Spinal cord (tissue), 10 donors: ENCODE data around the gene EHMT1. TPM values are rescaled to one million over a fixed set of nuclear protein-coding genes. Genes with fewer than 3 reads are reported as not detected.
"Not testable (repeated sequence)": the region's sequence is repeated elsewhere in the genome, so short reads cannot be mapped to it uniquely, and the experiment has no call there.

Experiments used
- DNase-seq, 6 donors: peaks; one replicate each; pipeline versions ENCODE4 v3.0.0 to v3.0.0-alpha.2; 2013 to 2015; ENCODE audit warnings: low spot score in 6 of 6, low read depth in 4 of 6
- H3K27ac ChIP-seq: one replicate; pipeline ENCODE4 v1.5.1; 2013; ENCODE audit warnings: low read depth, low read length, control low read depth
- H3K27me3 ChIP-seq: one replicate; pipeline ENCODE4 v1.6.1; 2013; ENCODE audit warnings: low read length; ENCODE audit not compliant: control insufficient read depth, insufficient read depth
- H3K36me3 ChIP-seq: one replicate; pipeline ENCODE4 v1.6.1; 2013; ENCODE audit warnings: low read length; ENCODE audit not compliant: control insufficient read depth, insufficient read depth
- H3K4me1 ChIP-seq: one replicate; pipeline ENCODE4 v1.6.1; 2013; ENCODE audit warnings: low read length; ENCODE audit not compliant: control insufficient read depth, insufficient read depth
- H3K4me3 ChIP-seq: one replicate; pipeline ENCODE4 v1.5.1; 2013; ENCODE audit warnings: low read depth, low read length, control low read depth
- H3K9me3 ChIP-seq: one replicate; pipeline ENCODE4 v1.6.1; 2013; ENCODE audit warnings: low read length; ENCODE audit not compliant: control insufficient read depth, insufficient read depth
- WGBS: methylation state at CpG from one replicate; pipeline ENCODE4 v1.1.5; 2013; ENCODE audit warnings: missing lambda C conversion rate; ENCODE audit not compliant: insufficient coverage; 5-methylcytosine and 5-hydroxymethylcytosine counted together
- polyA plus RNA-seq, 2 donors: library from polyadenylated mRNA; unstranded; fragments of 120-200 nt; gene quantifications; one replicate each; pipeline ENCODE4 v1.2.1, GENCODE V29; 2013; ENCODE audit not compliant: insufficient read length in 2 of 2
- total RNA-seq, 2 donors: library from RNA; depleted of rRNA in 1 of 2; stranded (reverse); fragments of 120-200 nt in 1 of 2; fragments of >200 nt in 1 of 2; gene quantifications; one replicate each; pipeline versions ENCODE4 v1.2.3 to v1.2.4, GENCODE V29; 2013 to 2014
- donor health status: healthy.

EHMT1 gene
- total and polyA plus RNA-seq, 4 donors: 35.8 to 86.2 (median 57.1) TPM

DNA sequence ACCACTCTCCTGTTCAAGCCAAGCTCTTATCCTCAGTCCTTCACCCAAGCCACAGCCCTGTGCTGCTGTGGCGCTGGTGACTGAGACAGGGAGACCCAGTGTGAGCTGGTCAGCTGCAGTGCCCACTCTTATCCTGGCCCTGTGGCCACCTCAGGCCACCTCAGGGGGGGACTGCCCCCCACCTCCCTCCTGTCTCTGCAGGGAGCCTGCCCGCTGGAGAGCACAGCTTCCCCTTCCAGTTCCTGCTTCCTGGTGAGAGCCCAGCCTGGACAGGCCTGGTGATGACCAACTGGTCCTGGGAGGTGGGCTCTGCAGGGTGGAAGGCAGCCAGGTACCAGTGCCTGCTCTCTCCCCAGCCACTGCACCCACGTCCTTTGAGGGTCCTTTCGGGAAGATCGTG, 5.5 kb upstream of the EHMT1 start:
- Histone ChIP-seq H3K27me3 (no peaks in the 10 kb centered on the region), H3K36me3 (peaks cover 64% of the 10 kb centered on the region), H3K27ac (no peak overlapping the region), H3K4me3 (no peak overlapping the region), H3K4me1 (peaks cover 20% of the 10 kb centered on the region), H3K9me3 (no peaks in the 10 kb centered on the region)
- 89% methylated on average over 3 of the region's 5 CpGs for WGBS
- no peak for DNase-seq

DNA sequence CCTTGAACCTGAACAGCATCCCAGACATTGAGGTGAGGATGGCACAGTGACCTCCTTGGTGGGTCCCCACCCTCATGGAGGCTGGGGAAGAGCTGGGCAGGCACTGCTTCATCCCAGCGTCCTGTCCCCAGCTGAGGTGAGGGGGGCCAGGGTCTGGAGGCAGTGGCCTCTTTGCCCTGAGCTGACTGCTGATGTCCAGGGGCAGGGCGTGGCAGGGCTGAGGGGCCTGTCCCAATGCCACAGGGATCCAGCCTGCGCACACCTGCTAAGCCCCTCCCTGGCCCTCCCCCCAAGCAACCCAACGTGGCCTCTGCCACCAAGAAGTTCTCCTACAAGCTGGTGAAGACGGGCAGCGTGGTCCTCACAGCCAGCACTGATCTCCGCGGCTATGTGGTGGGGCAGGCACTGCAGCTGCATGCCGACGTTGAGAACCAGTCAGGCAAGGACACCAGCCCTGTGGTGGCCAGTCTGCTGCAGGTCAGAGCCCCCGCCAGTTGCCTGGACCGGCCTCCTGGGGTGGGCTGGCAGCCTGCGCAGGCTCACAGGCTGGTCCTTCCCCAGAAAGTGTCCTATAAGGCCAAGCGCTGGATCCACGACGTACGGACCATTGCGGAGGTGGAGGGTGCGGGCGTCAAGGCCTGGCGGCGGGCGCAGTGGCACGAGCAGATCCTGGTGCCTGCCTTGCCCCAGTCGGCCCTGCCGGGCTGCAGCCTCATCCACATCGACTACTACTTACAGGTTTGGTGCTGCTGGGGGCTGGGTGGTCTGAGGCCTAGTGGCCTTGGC, 4.9 kb upstream of the EHMT1 start:
- DNase-seq: no peak
- no peak overlapping the region for H3K4me3 ChIP-seq
- WGBS: 95% methylated on average over 24 of the region's 27 CpGs
- H3K27ac ChIP-seq: no peak overlapping the region
- H3K4me1 ChIP-seq: peaks cover 17% of the 10 kb centered on the region
- peaks cover 62% of the 10 kb centered on the region for H3K36me3 ChIP-seq
- no peaks in the 10 kb centered on the region for H3K27me3 ChIP-seq
- H3K9me3 ChIP-seq: no peaks in the 10 kb centered on the region

DNA sequence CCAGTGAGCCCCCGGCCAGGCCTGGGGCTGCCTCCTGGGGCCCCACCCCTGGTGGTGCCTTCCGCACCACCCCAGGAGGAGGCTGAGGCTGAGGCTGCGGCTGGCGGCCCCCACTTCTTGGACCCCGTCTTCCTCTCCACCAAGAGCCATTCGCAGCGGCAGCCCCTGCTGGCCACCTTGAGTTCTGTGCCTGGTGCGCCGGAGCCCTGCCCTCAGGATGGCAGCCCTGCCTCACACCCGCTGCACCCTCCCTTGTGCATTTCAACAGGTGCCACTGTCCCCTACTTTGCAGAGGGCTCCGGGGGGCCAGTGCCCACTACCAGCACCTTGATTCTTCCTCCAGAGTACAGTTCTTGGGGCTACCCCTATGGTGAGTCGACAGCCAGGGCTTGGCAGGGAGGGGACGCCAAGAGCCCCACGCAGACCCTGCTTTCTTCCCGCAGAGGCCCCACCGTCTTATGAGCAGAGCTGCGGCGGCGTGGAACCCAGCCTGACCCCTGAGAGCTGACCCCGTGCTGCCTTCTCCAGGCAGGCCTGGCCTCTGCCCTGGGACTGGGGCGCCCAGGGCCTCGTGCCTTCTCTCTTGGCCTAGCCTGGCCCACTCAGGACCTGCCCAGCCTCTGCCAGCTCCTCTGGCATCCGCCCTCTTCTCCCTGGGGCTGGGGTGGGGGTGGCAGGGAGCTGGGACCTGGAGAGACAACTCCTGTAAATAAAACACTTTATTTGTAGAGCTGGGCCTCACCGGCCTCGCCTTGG, 4.0 kb upstream of the EHMT1 start:
- no peaks in the 10 kb centered on the region for H3K27me3 ChIP-seq
- DNase-seq: no peak
- no peak overlapping the region for H3K27ac ChIP-seq
- H3K4me3 ChIP-seq: no peak overlapping the region
- no peaks in the 10 kb centered on the region for H3K9me3 ChIP-seq
- peaks cover 56% of the 10 kb centered on the region for H3K36me3 ChIP-seq
- H3K4me1 ChIP-seq: peaks cover 17% of the 10 kb centered on the region
- WGBS: 96% methylated on average over 21 of the region's 25 CpGs

DNA sequence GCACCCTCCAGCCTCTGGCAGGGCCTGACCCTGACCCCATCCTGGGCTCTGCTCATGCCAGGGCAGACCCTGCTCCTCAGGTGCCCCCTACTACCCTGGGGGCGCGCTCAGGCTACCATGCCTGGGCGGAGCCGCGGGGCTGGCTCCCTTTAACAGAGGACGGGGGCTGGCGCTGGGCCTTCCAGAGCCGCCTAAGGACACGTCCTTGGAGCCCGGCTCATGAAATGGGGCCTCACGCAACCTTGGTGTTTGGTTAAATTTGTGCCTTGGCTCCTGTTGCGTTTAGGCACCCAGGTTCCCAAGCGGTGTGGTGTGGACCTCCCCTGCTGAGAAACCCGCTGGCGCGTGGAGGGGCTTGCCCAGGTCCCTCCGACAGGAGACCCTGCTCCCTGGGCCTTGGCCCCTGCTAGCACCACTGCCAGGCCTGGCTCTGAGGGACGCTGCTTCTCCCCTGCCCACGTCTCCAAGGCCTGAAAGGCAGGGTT, 3.4 kb upstream of the EHMT1 start:
- H3K9me3 ChIP-seq: no peaks in the 10 kb centered on the region
- 93% methylated on average over 19 of the region's 19 CpGs for WGBS
- peaks cover 21% of the 10 kb centered on the region for H3K4me1 ChIP-seq

DNA sequence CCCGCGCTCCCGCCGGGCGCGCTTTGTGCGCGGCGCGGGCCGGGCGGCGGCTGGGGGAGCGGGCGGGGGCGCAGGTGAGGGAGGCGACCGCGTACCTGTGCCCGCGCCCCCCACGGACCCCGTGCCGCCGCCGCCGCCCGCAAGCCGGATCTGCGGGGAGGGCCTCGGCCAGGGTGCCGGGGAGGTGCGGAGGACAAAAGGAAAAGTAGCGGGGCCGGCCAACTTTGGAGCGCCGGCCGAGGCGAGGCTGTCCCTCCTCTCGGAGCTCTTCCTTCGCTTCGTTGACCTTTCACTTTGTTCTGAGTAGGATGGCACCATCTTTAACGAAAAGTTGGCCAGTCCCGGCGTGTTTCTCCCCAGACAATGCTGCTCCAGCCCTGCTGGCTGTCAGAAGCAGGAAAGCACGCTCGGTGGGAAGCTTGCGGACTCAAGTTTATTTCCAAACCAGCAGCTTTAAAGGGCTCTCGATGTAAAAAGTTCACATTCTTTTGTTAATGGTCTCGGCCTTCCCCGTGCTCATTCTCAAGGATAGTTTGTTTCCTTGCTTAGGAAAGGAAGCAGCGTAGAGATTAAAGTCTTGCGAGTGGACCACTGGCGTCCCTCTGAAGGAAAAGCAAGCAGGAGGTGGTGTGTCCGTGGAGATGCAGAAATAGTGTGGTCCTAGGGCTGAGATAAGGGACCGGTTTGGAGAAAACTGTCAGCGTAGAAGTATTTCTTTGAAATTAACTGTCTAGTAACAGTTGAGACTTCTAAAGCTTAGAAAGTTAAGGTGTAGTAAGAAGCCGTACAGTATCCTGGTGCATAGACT, 639 bp downstream of the EHMT1 start:
- peak overlapping the region; percentile 71 for H3K4me3 ChIP-seq
- peaks cover 37% of the 10 kb centered on the region for H3K36me3 ChIP-seq
- H3K27me3 ChIP-seq: no peaks in the 10 kb centered on the region
- H3K9me3 ChIP-seq: no peaks in the 10 kb centered on the region
- H3K4me1 ChIP-seq: peaks cover 30% of the 10 kb centered on the region
- WGBS: under 1% methylated on average over 58 of the region's 58 CpGs
- H3K27ac ChIP-seq: peak overlapping the region; percentile 75
- DNase-seq: peak in 2 of 6 donors; percentile 60 to 61

More for the DNA sequence above, 3.4 kb upstream of the EHMT1 start:
- DNase-seq: no peak
- Histone ChIP-seq H3K27me3 (no peaks in the 10 kb centered on the region), H3K27ac (no peak overlapping the region), H3K36me3 (peaks cover 56% of the 10 kb centered on the region), H3K4me3 (no peak overlapping the region)

DNA sequence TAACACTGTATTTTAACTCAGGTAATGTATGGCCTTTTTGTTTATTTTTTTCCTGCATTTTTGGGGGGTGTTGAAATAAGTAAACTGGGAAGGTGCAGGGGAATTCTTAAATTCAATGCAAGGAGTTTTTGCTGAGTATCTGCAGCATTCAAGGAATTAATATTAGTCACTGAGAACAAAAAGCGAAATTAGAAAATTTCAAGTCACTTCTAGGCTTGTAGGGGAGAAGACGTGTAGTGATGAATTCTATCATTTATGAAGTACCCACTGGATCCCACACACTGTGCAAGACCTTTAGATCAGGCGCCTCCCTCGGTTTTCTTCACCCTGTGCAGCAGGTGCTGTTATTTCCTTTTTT, 1.2 kb downstream of the EHMT1 start:
- DNase-seq: no peak
- Histone ChIP-seq H3K27me3 (no peaks in the 10 kb centered on the region), H3K27ac (no peak overlapping the region), H3K4me1 (peaks cover 30% of the 10 kb centered on the region), H3K9me3 (no peaks in the 10 kb centered on the region), H3K36me3 (peaks cover 32% of the 10 kb centered on the region), H3K4me3 (peak overlapping the region; percentile 71)
- WGBS: no CpG with 5 or more reads among the region's 4 CpGs

DNA sequence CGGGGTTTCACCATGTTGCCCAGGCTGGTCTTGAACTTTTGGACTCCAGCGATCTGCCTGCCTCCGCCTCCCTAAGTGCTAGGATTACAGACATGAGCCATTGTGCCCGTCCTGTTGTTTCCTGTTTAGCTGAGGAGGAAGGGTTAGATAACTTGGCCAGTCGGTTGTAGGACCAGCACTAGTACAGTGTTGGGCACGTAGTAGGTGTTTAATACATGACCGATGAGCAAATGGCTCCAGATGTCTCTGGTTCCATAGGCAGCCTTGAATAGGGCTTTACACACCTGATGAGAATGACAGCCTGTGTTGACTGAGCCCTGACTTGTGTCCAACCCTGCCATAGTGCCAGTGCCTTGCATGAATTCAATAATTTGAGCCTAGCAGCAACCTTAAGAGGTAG, 1.8 kb downstream of the EHMT1 start:
- no peak overlapping the region for H3K4me3 ChIP-seq
- H3K27me3 ChIP-seq: no peaks in the 10 kb centered on the region
- H3K4me1 ChIP-seq: peaks cover 30% of the 10 kb centered on the region
- H3K27ac ChIP-seq: no peak overlapping the region
- WGBS: 89% methylated on average over 7 of the region's 7 CpGs
- H3K9me3 ChIP-seq: no peaks in the 10 kb centered on the region
- peaks cover 27% of the 10 kb centered on the region for H3K36me3 ChIP-seq
- DNase-seq: no peak

DNA sequence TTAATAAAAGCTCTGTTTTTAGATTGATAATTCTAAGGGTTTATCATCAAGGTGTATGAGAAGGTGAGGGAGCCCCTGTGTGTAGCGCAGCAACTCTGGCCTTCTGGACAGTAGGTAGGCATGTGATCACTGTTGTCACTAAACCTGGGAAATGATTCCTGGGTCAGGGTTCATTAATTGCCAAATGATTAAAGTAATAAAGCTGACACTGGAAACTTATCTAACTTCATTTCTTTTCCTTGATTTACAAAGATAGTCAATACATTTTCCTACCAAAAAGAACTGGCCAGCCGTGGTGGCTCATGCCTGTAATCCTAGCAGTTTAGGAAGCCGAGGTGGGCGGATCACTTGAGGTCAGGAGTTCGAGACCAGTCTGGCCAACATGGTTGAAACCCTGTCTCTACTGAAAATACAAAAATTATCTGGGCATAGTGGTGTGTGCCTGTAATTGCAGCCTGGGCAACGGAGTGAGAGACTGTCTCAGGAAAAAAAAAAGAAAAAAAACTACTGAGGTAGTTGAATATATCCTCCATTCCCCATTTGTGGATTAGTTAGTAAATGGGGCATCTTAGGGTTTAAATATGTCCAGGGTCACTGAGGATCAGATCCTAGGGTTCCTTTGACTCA, 2.4 kb downstream of the EHMT1 start:
- Histone ChIP-seq H3K27ac (no peak overlapping the region), H3K9me3 (no peaks in the 10 kb centered on the region), H3K27me3 (no peaks in the 10 kb centered on the region), H3K4me3 (no peak overlapping the region), H3K36me3 (peaks cover 20% of the 10 kb centered on the region), H3K4me1 (peaks cover 30% of the 10 kb centered on the region)
- 29% methylated on average over 2 of the region's 6 CpGs for WGBS
- DNase-seq: no peak

DNA sequence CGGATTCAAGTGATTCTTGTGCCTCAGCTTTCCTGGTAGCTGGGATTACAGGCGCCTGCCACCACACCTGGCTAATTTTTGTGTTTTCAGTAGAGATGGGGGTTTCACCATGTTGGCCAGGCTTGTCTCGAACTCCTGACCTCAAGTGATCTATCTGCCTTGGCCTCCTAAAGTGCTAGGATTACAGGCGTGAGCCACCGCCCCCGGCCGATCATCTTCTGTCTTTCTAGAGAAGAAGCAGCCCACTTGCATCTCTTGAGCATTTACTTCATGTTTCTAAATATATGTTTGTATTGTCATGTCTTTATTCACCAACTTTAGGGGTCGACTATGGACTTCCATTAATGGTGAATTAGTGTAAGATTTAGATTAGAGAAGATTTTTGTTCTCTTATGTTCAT, 3.4 kb downstream of the EHMT1 start:
- WGBS: 77% methylated on average over 3 of the region's 8 CpGs
- H3K36me3 ChIP-seq: peaks cover 16% of the 10 kb centered on the region

More for the DNA sequence above, 3.4 kb downstream of the EHMT1 start:
- DNase-seq, H3K4me3 ChIP-seq, H3K9me3 ChIP-seq, H3K27ac ChIP-seq, H3K27me3 ChIP-seq: not testable (repeated sequence)
- peaks cover 24% of the 10 kb centered on the region for H3K4me1 ChIP-seq
